Measurements from ENCODE around the gene SKI.
A peak's percentile ranks its signal among the peaks of the same experiment; 100 is the strongest.

SKI gene

DNA sequence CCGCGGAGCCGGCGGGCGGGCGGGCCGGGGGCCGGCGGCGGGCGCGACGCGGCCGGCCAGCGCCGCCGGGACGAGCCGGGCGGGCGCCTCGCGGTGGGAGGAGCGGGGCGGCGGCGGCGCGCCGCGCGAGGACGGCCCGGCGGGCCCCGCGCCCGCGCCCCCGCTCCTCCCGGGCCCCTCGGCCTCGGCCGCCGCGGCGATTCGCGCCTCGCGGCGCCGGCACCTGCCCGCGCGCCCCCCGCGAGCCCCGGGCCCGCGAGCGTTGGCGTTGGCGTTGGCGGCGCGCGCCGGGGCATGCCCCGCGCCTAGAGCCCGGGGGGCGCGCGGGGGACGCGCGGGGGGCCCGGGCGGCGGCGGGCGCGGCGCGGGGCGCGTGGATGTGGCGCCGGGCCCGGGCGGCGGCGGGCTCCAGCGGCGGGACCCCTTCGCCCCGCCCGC, at the start of gene SKI:
Gene SKI (plus strand): TSS at position 163 of the 438 bp plus-strand sequence. CDS start 448 bp downstream, outside the sequence.
- FAIRE-seq = no peak

DNA sequence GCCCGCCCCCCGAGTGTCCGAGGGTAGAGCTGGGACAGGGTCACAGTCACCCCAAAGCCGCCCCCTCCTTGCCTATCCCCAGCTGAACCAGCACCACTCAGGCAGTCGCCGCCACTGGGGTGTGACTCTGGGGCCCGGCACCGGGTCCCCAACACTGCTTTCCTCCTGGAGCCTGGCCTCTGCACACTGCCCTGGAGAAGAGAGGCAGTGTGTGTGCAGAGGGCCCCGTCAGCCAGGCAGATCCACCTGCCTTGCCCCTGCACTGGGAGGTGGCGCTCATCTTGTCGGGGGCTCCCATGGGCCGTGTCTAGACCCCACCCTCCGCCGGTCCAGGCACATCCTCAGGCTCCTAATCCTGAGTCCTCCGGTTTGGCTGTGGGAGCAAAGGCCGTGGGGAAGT, 49.2 kb upstream of the SKI start:
- FAIRE-seq = no peak

DNA sequence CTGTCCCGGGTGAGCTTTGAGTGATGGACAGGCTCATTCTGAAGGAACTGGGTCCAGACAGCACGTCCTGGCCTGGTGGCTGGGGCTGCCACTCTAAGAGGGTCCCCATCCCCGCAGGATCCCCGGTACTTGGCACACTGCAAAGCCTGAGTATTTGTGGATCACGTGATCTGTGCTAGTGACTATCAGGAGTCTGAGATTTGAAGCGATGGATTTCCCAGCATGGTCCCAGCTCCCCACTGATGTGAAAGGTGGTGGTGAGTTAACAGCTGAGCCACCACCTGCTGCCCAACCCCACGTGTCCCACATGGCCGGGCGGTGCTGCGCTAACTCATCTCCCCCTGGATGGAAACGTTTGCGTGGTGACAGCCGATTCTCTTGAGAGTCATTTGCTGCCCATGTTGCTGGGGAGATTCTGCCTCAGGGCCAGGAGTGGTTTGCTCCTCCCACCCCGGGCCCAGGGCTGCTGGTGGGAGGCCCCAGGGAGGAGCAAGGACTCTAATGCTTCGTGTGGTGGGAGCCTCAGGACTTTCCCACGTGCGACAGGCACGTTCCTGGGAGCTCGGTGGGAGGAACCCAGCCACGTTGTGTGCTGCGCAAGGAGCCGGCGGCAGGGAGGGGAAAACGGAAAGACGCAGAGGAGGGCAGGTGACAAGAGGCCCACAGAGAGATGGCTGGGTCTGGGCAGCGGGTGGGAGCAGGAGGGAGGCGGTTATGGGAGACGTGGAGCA, 48.7 kb upstream of the SKI start:
- FAIRE-seq = no peak

DNA sequence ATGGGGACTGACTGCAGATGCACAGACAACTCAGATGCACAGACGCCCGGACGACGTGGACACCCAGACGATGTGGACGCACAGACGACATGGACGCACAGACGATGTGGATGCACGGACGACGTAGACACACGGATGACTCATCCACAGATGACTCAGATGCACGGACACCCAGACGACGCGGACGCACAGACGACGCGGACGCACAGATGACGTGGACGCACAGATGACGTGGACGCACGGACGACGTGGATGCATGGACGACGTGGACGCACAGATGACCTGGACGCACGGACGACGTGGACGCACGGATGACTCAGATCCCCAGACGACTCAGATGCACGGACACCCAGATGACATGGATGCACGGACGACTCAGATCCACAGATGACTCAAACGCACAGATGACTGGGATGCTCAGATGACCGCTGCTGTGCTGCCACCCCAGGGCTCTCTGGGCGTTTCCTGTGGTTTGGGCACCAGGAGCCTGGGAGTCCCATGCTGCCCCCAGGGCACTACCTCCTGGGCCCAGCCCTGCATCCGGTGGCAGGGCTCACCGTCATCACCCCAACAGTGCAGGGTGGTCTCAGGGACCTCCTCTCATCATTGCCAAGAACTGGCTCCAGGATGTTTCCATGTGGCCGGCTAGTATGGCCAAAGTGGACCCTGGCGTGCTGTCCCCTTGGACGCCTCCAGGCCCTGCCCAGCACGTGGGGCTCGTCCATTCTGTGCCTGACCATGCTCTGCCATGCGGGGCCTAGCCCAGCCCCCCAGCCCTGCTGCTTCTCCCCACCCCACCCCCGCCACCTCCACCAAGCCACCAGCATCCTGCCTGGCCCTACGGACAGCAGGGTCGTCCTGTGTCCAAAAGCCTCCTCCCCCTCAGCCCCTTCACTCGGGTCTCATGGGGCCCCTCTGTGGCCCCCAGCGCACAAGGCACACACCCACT, 47.5 kb upstream of the SKI start:
- no peak for FAIRE-seq

DNA sequence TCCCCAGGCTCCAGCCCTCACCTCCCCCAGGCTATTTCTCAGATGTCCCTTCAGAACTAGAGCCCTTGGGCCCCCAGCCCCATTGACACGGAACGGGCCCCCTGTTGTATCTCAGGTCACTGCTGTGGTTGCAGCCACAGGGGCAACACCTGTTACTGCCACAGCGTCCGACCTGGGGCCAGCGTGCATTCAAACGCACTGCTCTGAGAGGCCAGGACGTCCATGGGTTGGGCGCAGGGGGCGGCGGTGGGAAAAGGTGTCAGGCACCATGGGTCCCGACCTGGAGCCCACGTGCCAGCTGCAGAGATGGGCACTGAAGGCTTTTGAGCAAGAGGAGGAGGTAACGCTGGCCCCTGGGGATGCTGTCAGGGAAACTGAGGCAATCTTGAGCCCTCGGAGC, 46.8 kb upstream of the SKI start:
- FAIRE-seq = no peak

DNA sequence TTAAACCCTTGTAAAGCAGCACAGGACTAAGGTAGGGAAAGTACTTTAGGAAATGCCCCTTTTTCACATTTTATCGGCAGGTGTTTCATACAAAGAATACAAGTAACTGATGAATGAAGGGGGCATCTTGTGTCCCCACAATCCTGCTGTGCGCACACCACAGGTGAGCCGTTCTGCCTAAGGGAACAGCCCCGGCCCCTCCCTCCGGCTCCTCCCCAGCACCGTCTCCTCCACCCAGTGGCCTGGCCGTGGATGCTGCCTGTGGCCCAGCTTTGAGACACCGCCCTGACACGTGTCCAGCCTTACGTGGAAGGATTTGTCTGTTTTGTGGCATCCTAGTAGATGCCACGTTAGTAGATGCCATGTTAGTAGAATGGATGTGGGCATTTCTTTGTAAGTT, 46.4 kb upstream of the SKI start:
- no peak for FAIRE-seq

DNA sequence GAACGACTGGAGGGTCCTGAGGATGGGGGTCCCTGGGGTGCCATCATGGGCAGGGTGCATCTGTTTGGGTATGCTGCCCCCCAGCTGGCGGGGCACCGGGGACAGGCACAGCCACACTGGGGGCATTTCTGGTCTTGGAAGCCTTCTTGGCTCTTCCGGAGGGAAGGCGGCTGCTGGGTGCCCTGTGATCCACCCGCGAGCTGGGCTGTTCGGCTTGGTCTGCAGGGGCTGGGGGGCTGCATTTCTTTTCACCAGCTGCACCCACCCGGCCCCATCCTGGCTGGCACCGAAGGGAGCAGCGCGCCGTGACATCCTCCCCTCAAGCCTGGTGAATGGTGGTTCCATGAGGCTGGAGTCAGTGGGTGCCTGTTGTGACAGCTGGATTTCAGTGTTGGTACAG, 45.7 kb upstream of the SKI start:
- no peak for FAIRE-seq

DNA sequence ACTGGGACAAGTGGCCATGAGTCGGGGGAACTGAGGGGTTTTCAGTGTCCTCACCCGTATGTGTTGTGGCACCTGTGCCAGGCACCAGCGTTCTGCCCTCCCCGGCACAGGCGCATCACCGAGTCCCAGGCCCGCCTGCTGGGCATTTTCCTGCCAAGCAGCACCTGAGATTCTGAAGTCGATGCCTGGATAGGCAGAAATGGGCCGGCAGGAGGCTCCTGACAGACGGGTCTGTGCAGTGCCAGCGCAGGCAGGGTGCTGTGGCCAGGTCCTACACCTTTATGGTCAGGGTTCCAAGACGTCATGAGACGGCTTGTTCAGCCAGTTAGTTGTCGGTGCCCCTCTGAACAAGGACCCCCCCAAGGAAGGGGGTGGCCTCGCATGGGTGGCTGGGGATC, 44.2 kb upstream of the SKI start:
- FAIRE-seq = no peak

DNA sequence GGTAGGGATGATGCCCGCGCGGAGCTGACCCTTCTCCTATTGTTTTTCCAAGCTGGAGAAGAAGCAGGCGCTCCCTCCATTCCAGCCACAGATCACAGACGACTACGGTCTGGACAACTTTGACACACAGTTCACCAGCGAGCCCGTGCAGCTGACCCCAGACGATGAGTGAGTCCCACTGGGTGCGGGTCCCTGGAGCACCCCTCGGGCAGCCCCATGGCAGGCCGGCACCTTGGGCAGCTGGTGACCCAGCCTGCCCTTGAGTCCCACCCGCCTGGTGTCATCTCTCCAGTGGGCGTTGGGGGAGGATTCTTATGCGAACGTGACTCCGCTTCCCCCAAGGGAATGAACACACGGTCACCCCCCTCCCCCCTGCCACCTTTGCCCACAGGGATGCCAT, 43.6 kb upstream of the SKI start:
- no peak for FAIRE-seq

DNA sequence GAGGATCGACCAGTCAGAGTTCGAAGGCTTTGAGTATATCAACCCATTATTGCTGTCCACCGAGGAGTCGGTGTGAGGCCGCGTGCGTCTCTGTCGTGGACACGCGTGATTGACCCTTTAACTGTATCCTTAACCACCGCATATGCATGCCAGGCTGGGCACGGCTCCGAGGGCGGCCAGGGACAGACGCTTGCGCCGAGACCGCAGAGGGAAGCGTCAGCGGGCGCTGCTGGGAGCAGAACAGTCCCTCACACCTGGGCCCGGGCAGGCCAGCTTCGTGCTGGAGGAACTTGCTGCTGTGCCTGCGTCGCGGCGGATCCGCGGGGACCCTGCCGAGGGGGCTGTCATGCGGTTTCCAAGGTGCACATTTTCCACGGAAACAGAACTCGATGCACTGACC, 43.2 kb upstream of the SKI start:
- FAIRE-seq = no peak

DNA sequence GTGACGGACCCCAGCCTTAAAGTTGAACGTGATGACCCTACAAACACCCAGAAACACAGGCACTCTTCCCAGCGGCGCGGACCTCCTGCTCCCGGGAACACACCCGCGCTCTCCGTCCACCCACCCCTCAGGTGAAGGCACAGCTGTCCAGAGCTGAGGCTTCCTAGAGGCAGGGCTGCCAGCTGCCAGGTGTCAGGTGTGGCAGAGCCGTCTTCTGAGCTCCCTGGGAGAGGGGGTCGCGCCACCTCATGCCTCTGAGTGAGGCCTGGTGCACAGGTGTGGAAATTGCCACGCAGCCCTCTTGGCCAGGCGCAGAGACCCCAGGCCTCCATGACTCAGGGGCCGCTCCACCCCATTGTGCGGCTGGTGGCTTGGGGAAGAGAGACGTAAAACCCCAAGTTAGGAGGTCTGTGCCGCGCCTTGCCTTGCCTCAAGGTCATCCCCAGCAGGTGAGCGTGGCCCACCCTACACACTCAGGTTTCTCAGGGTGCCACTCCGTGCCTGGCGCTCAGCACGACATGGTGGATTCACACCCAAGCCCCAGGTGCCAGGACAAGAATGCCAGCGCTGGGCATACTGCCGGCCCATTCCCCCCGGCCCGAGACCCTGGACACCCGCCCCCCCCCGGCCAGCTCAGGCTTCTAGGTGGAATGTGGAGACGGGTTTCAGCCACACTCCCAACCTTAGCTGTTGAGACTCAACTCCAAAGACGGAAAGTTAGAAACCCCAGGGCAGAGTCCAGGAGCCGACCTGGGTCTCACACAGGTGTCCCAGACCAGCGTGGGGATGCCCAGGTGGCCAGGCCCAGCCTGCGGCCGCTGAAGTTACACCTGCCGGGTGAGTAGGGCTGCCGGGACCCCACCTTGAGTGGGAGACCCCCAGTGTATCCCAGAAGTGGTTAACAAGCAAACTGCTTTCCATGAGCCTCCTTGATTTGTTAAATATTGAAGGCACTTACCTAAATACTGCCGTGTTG, 42.0 kb upstream of the SKI start:
- no peak for FAIRE-seq

DNA sequence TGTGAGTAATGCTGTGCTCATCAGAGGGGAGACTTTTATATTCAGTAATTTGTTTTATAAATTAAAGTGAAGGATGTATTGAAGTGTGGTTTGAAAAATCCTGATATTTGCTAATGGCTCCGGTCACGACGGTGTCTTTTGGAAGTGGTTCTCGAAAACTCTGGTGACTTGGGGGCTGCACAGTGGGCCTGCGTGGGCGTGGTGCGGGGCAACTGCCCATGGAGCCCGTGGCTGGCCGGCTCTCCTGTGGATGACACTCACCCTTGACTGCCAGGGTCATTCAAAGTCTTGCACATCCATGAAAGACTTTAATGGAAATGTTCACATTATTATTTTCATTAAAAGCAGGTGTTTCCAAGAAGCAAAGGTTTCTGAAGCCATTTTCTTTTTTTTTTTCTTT, 41.2 kb upstream of the SKI start:
- no peak for FAIRE-seq

DNA sequence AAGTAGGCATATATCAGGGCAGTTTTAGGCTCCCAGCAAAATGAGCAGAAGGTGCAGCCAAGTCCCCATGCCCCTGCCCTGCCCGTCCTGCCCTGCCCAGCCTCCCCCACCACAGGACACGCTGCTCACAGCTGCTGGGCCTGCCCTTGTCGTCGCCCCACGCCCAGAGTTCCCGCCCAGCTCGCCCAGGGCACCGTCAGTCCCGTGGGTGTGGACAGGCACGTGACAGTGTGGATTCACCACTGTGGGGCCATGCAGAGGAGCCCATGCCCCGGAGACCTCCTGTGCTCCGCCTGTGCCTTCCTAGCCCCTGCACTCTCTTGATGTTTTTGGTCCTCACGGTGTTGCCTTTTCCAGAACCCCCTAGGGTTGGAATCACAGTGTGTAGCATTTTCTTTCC, 40.5 kb upstream of the SKI start:
- FAIRE-seq = no peak

DNA sequence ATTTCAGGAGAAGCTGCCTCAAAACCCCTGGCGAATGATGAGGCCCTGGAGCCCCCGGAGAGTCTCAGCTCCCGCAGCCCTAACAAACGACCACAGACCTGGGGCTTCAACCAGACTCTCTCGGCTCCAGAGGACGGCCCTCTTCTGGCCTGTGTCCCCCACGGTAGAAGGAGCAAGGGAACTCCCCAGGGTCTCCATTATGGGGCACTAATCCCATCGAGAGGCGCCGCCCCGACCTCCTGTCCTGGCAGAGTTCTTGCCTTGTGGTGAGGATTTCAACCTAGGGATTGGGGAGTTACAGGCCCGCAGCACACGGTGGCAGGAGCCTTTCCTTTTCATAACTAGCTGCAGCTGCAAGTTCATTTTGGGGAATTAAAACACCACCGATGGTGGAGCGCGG, 39.8 kb upstream of the SKI start:
- no peak for FAIRE-seq

DNA sequence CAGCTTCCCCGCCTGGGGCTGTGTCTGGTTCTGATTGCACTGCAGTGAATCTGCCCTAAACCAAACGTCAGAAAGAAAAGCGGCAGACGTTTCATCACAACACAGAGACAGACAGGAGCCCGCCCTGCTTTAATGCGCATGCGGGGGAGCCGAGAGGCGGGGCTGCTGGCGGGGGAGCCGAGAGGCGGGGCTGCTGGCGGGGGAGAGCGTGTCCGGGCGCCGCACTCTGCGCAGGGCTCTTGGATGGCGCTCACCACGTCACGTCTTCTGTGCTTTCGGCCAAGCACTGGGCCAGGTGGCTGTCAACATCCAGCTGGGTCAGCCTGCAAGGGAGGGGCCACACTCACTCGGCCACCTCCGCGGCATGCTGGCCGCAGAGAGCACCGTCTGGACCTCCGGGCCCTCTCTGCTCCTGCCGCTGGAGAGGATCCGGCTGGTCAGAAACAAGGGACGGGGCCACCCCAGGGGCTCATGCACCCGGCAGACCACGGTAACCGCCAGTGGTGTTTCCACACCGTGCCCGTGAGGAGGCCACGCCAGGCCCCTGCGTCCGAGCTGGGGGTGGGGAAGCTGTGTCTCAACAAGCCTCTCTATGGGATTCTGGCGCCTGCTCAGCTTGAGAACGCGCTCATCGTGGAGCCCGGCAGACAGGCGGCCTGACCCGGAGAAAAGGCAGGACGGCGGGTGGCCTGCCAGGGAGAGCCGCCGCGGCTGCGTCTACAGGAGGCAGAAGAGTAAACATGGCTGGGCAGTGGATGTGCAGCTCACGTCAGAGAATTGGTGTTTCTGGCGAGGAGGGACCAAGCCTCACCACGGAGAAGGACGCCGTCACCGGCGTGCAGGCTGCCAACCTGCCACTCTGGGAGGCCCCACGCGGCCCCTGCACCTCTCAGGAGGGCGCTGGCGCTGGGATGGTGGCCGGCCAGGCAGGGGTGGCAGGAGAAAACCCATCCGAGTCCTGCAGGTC, 38.4 kb upstream of the SKI start:
- FAIRE-seq = peak; percentile 87

DNA sequence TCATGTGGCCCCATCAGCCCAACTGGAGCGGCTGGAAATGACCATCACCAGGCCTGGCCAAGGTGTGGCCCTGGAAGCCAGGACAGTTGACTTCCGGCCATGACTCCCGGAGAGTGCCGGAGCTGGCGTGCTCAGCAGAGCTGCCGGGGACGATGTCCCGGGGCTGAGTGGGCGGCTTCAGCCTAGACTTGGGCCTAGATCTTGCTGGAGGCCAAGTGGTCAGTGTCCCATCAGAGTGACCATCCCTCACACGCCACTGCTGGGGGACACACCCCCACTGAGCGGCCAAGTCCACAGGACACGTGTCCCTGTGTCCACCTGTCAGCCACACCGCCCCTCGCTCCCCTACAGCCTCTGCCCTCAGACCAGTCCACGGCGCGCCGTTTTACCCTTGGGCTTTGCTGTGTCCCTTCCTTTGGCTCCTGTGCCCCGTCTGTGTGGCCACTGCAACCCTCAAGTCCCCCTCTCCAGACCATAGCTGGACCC, 37.6 kb upstream of the SKI start:
- no peak for FAIRE-seq

DNA sequence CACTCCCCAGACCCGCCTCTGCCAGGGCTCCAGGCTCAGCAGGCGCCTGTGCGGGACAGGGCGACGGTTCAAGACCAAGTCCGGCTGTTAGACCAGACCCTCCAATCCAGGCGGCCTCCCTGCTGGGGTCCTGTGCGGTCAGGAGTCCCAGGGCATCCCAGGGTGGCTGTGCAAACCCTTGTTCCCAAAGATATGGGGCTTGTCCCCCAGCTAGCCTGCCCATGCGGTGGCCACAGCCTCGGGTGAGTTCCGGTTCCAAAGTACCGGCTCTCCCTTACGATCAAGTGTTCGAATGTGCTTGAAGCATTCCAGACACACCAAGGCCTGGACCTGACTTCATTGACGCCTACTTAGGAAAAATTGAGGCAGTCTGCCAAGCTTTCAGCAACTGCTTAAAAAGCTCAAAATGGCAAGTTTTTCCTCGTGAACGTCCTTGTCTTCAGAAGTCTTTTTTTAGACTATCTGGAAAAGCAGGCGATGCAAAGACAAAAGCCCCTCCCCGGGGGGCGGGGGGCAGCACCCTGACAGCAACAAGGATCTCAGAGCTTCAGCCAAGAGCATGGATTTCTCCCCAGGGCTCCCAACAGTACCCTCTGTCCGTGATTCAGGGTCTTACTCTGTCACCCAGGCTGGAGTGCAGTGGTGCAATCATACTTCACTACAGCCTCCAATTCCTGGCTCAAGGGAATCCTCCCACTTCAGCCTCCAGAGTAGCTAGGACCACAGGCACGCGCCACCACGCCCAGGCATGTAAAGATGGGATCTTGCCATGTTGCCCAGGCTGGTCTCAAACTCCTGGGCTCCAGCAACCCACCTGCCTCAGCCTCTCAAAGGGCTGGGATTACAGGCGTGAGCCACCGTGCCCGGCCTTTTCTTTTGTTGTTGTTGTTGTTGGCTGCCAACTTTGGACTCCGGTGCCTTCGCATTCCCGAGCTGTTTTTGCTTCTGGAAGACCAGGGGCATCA, 35.8 kb upstream of the SKI start:
- FAIRE-seq = no peak

DNA sequence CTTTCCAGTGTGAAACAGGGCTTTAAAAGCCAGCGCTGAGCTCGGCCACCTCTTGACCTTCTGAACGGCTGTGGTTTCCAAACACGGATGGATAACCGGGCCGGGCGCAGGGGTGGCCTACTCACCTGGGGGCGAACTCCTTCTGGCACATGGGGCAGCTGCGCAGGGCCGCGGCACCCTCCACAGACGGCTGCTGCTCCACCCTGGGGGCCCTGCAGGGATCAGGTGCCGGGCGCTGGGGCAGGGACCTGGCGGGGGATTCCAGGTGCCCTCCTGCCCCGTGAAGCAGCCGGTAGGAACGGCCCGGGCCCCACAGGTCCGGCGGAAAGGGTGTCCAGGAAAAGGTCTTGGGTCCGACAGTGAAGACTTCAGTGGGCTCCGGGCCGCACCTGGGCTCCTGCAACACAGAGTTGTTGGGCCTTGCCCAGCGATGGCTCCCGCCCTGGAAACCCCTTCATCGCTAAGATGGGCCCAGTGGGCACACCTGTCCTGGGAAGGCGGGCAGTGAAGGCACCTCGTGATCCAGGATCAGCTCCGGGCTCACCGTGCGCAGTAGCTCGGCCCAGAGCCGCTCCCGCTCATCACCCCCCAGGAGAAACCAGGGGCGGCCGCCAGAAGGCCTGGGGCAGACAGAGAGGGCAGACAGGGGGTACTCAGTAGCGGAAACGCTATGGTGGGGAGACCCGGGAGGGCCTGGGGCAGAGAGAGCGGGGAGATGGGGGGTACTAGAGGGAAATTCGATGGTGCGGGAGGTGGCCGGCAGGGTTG, 34.4 kb upstream of the SKI start:
- no peak for FAIRE-seq

DNA sequence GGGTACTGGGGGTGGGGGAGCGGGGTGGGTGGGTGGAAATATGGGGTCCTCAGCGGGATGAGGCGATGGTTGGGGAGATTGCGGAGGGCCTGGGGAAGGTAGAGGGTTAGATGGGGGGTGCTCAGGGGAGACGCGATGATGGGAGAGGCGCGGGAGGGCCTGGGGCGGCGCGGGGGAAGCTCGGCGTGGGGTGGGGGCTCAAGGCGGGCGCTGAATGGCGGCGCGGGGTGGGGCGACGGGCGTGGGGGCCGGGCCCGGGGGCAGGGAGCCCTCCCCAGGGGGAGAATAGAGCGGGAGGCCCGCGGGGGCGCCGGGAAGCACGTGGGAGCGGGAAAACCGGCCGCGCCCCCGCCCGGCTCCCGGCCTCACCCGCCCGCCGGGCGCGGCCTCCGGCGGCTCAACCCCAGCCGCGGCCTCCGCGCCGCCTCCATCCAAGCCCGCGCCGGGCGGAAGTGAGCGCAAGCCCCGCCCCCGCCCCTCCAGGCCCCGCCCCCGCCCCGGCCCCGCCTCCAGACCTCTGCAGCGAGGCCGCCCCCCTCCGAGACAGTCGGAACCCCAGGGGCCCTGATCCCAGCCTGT, 33.7 kb upstream of the SKI start, which contains the start of gene FAAP20:
Gene FAAP20 (minus strand): TSS at position 454 of the 579 bp plus-strand sequence. CDS start 23 bp downstream, at position 431.
- FAIRE-seq = no peak
